Esophagus muscularis mucosa (tissue), 3 donors: ENCODE results near the gene CNPY2.

Source experiments
- CTCF ChIP-seq, 3 experiments: fragments of 200-600 bp in 2 of 3; fragments of 450-650 bp in 1 of 3; sonication (generic) in 2 of 3; IDR thresholded peaks; one replicate each; pipeline ENCODE4 v1.5.1; 2017 to 2019; ENCODE audit warnings: antibody characterized with exemption in 3 of 3, mild to moderate bottlenecking in 2 of 3, moderate library complexity in 1 of 3
- EP300 ChIP-seq: sonication (generic); formaldehyde crosslinking; IDR thresholded peaks from one replicate; pipeline ENCODE4 v1.6.1; 2017; ENCODE audit warnings: antibody characterized with exemption

- TF ChIP-seq CTCF (IDR thresholded peaks at IDR 0.05) (no peak), EP300 (no peak)
Measured at GRCh38 chr12:56330936-56331490, 15.2 kb upstream of the CNPY2 start.
